Stimulated activated CD8-positive, alpha-beta memory T cell treated with anti-CD3 and anti-CD28 coated beads, Interleukin-15, amount 100 ng/mL, for 24 hours (primary cell): ENCODE data around the gene TTLL7.

Experiments
- DNase-seq: peaks from one replicate; pipeline ENCODE4 v3.0.0-alpha.2; 2020; ENCODE audit warnings: low read depth

The TTLL7 gene

DNA sequence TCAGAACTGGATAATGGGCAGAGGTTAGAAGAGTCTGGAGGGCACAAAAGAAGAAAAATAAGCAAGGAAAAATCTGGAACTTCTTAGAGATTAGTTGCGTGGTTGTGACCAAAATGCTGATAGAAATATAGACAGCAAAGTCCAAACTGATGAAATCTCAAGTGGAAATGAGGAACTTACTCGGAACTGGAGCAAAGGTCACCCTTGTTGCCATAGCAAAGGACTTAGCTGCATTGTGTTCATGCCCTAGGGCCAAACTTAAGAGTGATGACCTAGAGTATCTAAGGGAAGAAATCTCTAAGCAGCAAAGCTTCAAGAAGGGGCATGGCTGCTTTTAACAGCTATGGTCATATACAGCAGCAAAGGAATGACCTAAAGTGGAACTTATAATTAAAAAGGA lies 180.0 kb downstream of the TTLL7 start:
- DNase-seq, result no peak

DNA sequence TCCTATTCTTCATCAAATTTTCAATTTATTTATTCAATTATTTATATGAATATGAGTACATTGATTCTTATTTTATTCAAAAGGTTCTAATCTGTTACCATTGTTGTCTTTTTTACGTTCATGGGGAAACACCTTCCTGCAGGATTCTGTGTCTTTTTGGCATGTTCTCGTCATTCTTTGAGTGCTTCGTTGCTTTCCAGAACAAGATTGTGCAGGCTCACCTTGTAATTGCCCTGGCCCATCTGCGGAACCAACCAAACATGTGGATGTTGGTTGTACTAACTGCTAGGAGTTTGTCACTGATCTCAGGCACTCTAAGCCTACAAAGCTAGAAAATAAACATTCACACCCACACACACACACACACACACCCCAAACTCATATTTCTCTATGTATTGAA lies 182.1 kb downstream of the TTLL7 start:
- no peak for DNase-seq

DNA sequence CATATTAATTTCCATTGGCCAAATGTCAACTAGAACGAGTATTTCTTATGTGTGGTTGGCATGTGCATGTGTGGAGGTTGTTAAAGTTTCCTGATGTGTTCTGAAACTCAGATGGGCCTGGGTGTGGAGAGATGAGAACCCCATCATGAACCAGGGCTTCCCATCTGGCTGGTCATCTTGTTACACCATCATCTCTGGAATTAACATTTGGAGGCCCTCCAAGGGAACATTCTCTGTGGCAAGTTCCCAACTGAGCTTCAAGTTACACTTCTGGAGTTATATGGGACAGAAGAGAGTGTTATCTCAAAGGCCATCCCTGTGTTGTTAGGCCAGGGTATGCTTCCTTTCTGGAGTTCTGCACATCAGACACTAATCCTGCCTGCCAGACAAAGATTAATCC lies 183.6 kb downstream of the TTLL7 start:
- DNase-seq, result no peak
